Measurements from ENCODE around the gene PHACTR1. TPM values are rescaled to one million over a fixed set of nuclear protein-coding genes. Genes with fewer than 3 reads are reported as not detected.
"Not testable (repeated sequence)": the region's sequence is repeated elsewhere in the genome, so short reads cannot be mapped to it uniquely, and the experiment has no call there.

The PHACTR1 gene
- polyA plus RNA-seq, 1 donor, result 7.0 TPM

GRCh38 chr6:13152764-13153163, 436.2 kb downstream of the PHACTR1 start:
- DNase-seq (ENCODE audit: low read depth), result no peak

GRCh38 chr6:13156381-13156780, 439.8 kb downstream of the PHACTR1 start:
- no peak for DNase-seq (ENCODE audit: low read depth)

GRCh38 chr6:13157293-13157692, 440.7 kb downstream of the PHACTR1 start:
- no peak for DNase-seq (ENCODE audit: low read depth)

GRCh38 chr6:13159300-13159699, 442.7 kb downstream of the PHACTR1 start:
- no peak for DNase-seq (ENCODE audit: low read depth)

- DNase-seq (ENCODE audit: low read depth), result not testable (repeated sequence)
Observed at GRCh38 chr6:13159822-13160221, 443.3 kb downstream of the PHACTR1 start.

GRCh38 chr6:13163161-13163944, 446.8 kb downstream of the PHACTR1 start:
- DNase-seq (ENCODE audit: low read depth), result no peak

- no peak for DNase-seq (ENCODE audit: low read depth)
Observed at GRCh38 chr6:13164291-13164690, 447.7 kb downstream of the PHACTR1 start.

GRCh38 chr6:13165502-13166172, 449.1 kb downstream of the PHACTR1 start:
- no peak for DNase-seq (ENCODE audit: low read depth)

- no peak for DNase-seq (ENCODE audit: low read depth)
Observed at GRCh38 chr6:13166269-13166668, 449.7 kb downstream of the PHACTR1 start.

- no peak for DNase-seq (ENCODE audit: low read depth)
Observed at GRCh38 chr6:13166916-13167315, 450.3 kb downstream of the PHACTR1 start.

- DNase-seq (ENCODE audit: low read depth), result no peak
Observed at GRCh38 chr6:13172291-13172690, 455.7 kb downstream of the PHACTR1 start.

GRCh38 chr6:13175087-13175486, 458.5 kb downstream of the PHACTR1 start:
- DNase-seq (ENCODE audit: low read depth), result no peak

- no peak for DNase-seq (ENCODE audit: low read depth)
Observed at GRCh38 chr6:13175759-13176158, 459.2 kb downstream of the PHACTR1 start.

- no peak for DNase-seq (ENCODE audit: low read depth)
Observed at GRCh38 chr6:13177664-13178063, 461.1 kb downstream of the PHACTR1 start.

GRCh38 chr6:13178107-13178506, 461.5 kb downstream of the PHACTR1 start:
- DNase-seq (ENCODE audit: low read depth), result no peak

- DNase-seq (ENCODE audit: low read depth), result no peak
Observed at GRCh38 chr6:13180538-13180937, 464.0 kb downstream of the PHACTR1 start.

- no peak for DNase-seq (ENCODE audit: low read depth)
Observed at GRCh38 chr6:13181393-13181792, 464.8 kb downstream of the PHACTR1 start.

GRCh38 chr6:13183415-13184088, 467.0 kb downstream of the PHACTR1 start:
- no peak for DNase-seq (ENCODE audit: low read depth)

- no peak for DNase-seq (ENCODE audit: low read depth)
Observed at GRCh38 chr6:13184089-13184468, 467.5 kb downstream of the PHACTR1 start.

GRCh38 chr6:13184547-13184946, 468.0 kb downstream of the PHACTR1 start:
- no peak for DNase-seq (ENCODE audit: low read depth)

GRCh38 chr6:13186861-13187260, 470.3 kb downstream of the PHACTR1 start:
- no peak for DNase-seq (ENCODE audit: low read depth)

- no peak for DNase-seq (ENCODE audit: low read depth)
Observed at GRCh38 chr6:13187692-13188091, 471.1 kb downstream of the PHACTR1 start.

GRCh38 chr6:13188306-13188705, 471.7 kb downstream of the PHACTR1 start:
- DNase-seq (ENCODE audit: low read depth), result no peak

Measured in forelimb muscle (tissue), 1 donor.